Endodermal cell (in vitro differentiated cells): ENCODE results near the gene KCTD7. TPM values are rescaled to one million over a fixed set of nuclear protein-coding genes. Genes with fewer than 3 reads are reported as not detected.
"Not testable (repeated sequence)": the region's sequence is repeated elsewhere in the genome, so short reads cannot be mapped to it uniquely, and the experiment has no call there.

Source experiments
- DNase-seq: peaks from one replicate; pipeline ENCODE4 v3.0.0-alpha.2; 2017
- H3K27ac ChIP-seq: 2 replicates; pipeline ENCODE4 v1.5.1; 2013; ENCODE audit warnings: mild to moderate bottlenecking, low read depth, low read length, moderate library complexity
- H3K27me3 ChIP-seq: 2 replicates; pipeline ENCODE4 v1.6.1; 2013; ENCODE audit warnings: mild to moderate bottlenecking, low read length, moderate library complexity; ENCODE audit not compliant: insufficient read depth, control insufficient read depth, poor library complexity, severe bottlenecking
- H3K36me3 ChIP-seq: 2 replicates; pipeline ENCODE4 v1.7.0; 2013; ENCODE audit warnings: mild to moderate bottlenecking, low read length, moderate library complexity; ENCODE audit not compliant: control insufficient read depth, insufficient read depth
- H3K4me1 ChIP-seq: one replicate; pipeline ENCODE4 v1.7.0; 2013; ENCODE audit warnings: low read length; ENCODE audit not compliant: control insufficient read depth, insufficient read depth
- H3K4me3 ChIP-seq: 2 replicates; pipeline ENCODE4 v1.5.1; 2013; ENCODE audit warnings: mild to moderate bottlenecking, low read length, moderate library complexity
- H3K9ac ChIP-seq: 2 replicates; pipeline ENCODE4 v1.6.1; 2013; ENCODE audit warnings: mild to moderate bottlenecking, low read length, moderate library complexity; ENCODE audit not compliant: poor library complexity, severe bottlenecking; ENCODE audit errors: extremely low read depth
- H3K9me3 ChIP-seq: 2 replicates; pipeline ENCODE4 v1.6.1; 2013; ENCODE audit warnings: mild to moderate bottlenecking, low read length, moderate library complexity; ENCODE audit not compliant: control insufficient read depth
- H3K27ac Mint-ChIP-seq: 2 replicates; pipeline ENCODE4 v1.8.0; 2020; ENCODE audit warnings: mixed read lengths
- H3K27me3 Mint-ChIP-seq: 2 replicates; pipeline ENCODE4 v1.8.0; 2021; ENCODE audit warnings: mild to moderate bottlenecking, mixed read lengths; ENCODE audit not compliant: insufficient read depth
- H3K36me3 Mint-ChIP-seq: 2 replicates; pipeline ENCODE4 v1.8.0; 2020; ENCODE audit warnings: low read depth, mixed read lengths
- H3K4me1 Mint-ChIP-seq: 2 replicates; pipeline ENCODE4 v1.8.0; 2020; ENCODE audit warnings: mixed read lengths
- H3K4me3 Mint-ChIP-seq: 2 replicates; pipeline ENCODE4 v1.8.0; 2020; ENCODE audit warnings: mild to moderate bottlenecking, moderate library complexity, mixed read lengths
- H3K9me3 Mint-ChIP-seq: 2 replicates; pipeline ENCODE4 v1.8.0; 2020; ENCODE audit warnings: mild to moderate bottlenecking, mixed read lengths
- WGBS, 2 experiments: methylation state at CpG; one replicate each; pipeline versions ENCODE4 v1.1.5 to v1.1.7; 2013; ENCODE audit warnings: missing lambda C conversion rate in 2 of 2, mixed read lengths in 1 of 2; ENCODE audit not compliant: insufficient coverage in 1 of 2, insufficient read length in 1 of 2; 5-methylcytosine and 5-hydroxymethylcytosine counted together
- total RNA-seq, 2 donors: library from RNA; stranded (reverse); fragmentation: NEBNext Ultra II Directional in 1 of 2; extraction: Animal tissue kit (Norgen Biotek cat#: 25700) in 1 of 2; gene quantifications; 2 replicates in 1 of 2; 3 replicates in 1 of 2; pipeline ENCODE4 v1.2.1, GENCODE V29; 2021
- TF ChIP-seq, protein P1 (sequence below): fragments of 200-600 bp; sonication (generic); conservative IDR thresholded peaks from 2 replicates; pipeline ENCODE4 v1.5.0; 2021; ENCODE audit warnings: antibody characterized with exemption, mild to moderate bottlenecking

The KCTD7 gene
- total RNA-seq, 2 donors from 2014 or later: 13.1 to 15.6 TPM

DNA sequence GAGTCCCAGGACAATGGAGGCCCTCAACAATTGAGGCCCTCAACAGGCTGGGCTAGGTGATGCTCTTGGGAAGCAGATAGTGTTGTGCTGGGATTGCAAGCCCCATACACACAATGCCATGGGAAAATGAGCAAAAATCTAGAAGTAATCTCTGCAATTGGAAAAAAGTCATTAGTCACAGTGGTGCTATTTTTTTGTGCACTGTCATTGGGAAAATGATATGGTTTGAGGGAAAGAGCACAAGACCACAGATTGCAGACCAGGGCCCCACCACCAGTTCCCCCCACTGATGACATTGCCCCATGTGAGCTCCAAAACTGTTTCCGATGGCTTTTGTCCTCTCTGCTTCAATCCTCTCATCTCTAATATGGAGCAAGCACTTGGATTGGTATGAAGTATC lies 1.9 kb downstream of the KCTD7 start:
- Mint-ChIP-seq H3K27me3 (no peaks in the 10 kb centered on the region), H3K4me1 (no peaks in the 10 kb centered on the region), H3K4me3 (peak overlapping the region; percentile 75), H3K27ac (no peak overlapping the region), H3K9me3 (no peaks in the 10 kb centered on the region), H3K36me3 (peaks cover 26% of the 10 kb centered on the region)
- Histone ChIP-seq H3K27me3 (no peaks in the 10 kb centered on the region), H3K9ac (no peak overlapping the region), H3K4me3 (peak overlapping the region; percentile 84), H3K4me1 (no peaks in the 10 kb centered on the region), H3K36me3 (peaks cover 28% of the 10 kb centered on the region), H3K9me3 (peaks cover 6% of the 10 kb centered on the region), H3K27ac (no peak overlapping the region)
- 100% methylated on average over 1 of the region's 1 CpG; no CpG with 5 or more reads in 1 of the 2 experiments for WGBS, 2 experiments
- TF ChIP-seq, protein P1, sequence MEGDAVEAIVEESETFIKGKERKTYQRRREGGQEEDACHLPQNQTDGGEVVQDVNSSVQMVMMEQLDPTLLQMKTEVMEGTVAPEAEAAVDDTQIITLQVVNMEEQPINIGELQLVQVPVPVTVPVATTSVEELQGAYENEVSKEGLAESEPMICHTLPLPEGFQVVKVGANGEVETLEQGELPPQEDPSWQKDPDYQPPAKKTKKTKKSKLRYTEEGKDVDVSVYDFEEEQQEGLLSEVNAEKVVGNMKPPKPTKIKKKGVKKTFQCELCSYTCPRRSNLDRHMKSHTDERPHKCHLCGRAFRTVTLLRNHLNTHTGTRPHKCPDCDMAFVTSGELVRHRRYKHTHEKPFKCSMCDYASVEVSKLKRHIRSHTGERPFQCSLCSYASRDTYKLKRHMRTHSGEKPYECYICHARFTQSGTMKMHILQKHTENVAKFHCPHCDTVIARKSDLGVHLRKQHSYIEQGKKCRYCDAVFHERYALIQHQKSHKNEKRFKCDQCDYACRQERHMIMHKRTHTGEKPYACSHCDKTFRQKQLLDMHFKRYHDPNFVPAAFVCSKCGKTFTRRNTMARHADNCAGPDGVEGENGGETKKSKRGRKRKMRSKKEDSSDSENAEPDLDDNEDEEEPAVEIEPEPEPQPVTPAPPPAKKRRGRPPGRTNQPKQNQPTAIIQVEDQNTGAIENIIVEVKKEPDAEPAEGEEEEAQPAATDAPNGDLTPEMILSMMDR: no peak
- DNase-seq: no peak

DNA sequence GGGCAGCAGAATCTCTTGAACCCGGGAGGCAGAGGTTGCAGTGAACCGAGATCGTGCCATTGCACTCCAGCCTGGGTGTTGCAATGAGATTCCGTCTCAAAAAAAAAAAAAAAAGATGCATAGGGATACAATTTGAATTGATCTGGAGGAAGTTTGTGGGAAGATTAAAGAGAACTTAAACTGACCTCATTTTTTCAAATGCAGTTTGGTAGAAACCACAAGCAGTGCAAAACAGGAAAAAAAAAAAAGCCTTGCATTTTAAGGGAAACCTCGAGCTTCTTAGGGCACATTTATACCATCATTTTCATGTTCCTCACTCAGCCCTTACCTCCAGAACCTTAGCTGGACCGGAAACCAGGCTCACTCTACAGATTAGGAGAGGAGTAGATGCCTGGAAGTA lies 2.8 kb downstream of the KCTD7 start:
- WGBS, 2 experiments: 91 to 98% methylated on average over 4 to 6 of the region's 6 CpGs

DNA sequence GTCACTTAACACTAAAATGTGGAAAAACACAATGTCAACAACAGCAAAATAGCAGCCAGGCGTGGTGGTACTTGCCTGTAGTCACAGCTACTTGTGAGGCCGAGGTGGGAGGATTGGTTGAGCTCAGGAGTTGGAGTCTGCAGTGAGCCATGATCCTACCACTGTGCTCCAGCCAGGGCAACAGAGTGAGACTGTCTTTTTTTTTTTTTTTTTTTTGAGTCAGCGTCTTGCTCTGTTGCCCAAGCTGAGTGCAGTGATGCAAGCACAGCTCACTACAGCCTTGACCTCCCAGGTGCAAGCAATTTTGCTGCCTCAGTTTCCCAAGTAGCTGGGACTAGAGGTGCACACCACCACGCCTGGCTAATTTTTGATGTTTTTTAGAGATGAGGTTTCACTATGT lies 6.1 kb downstream of the KCTD7 start:
- Mint-ChIP-seq H3K27me3 (no peaks in the 10 kb centered on the region), H3K4me1 (peaks cover 3% of the 10 kb centered on the region), H3K9me3 (no peaks in the 10 kb centered on the region), H3K36me3 (peaks cover 46% of the 10 kb centered on the region), H3K27ac (no peak overlapping the region), H3K4me3 (no peak overlapping the region)
- peaks cover 6% of the 10 kb centered on the region for H3K9me3 ChIP-seq
- TF ChIP-seq, protein P1: no peak
- 83 to 89% methylated on average over 1 to 4 of the region's 4 CpGs for WGBS, 2 experiments
- H3K27ac ChIP-seq: no peak overlapping the region
- no peaks in the 10 kb centered on the region for H3K27me3 ChIP-seq
- peaks cover 4% of the 10 kb centered on the region for H3K4me1 ChIP-seq
- H3K36me3 ChIP-seq: peaks cover 50% of the 10 kb centered on the region
- no peak for DNase-seq
- H3K9ac ChIP-seq: no peak overlapping the region
- no peak overlapping the region for H3K4me3 ChIP-seq

More for the DNA sequence above, 2.8 kb downstream of the KCTD7 start:
- no peaks in the 10 kb centered on the region for H3K4me1 ChIP-seq
- H3K27ac Mint-ChIP-seq: no peak overlapping the region
- no peak overlapping the region for H3K9ac ChIP-seq
- H3K9me3 Mint-ChIP-seq: no peaks in the 10 kb centered on the region
- peaks cover 28% of the 10 kb centered on the region for H3K36me3 ChIP-seq
- TF ChIP-seq, protein P1: no peak
- peaks cover 29% of the 10 kb centered on the region for H3K36me3 Mint-ChIP-seq
- H3K27me3 ChIP-seq: no peaks in the 10 kb centered on the region
- H3K4me1 Mint-ChIP-seq: no peaks in the 10 kb centered on the region
- DNase-seq: no peak
- H3K9me3 ChIP-seq: peaks cover 6% of the 10 kb centered on the region
- no peak overlapping the region for H3K27ac ChIP-seq
- H3K4me3 ChIP-seq: no peak overlapping the region
- H3K4me3 Mint-ChIP-seq: no peak overlapping the region
- no peaks in the 10 kb centered on the region for H3K27me3 Mint-ChIP-seq

DNA sequence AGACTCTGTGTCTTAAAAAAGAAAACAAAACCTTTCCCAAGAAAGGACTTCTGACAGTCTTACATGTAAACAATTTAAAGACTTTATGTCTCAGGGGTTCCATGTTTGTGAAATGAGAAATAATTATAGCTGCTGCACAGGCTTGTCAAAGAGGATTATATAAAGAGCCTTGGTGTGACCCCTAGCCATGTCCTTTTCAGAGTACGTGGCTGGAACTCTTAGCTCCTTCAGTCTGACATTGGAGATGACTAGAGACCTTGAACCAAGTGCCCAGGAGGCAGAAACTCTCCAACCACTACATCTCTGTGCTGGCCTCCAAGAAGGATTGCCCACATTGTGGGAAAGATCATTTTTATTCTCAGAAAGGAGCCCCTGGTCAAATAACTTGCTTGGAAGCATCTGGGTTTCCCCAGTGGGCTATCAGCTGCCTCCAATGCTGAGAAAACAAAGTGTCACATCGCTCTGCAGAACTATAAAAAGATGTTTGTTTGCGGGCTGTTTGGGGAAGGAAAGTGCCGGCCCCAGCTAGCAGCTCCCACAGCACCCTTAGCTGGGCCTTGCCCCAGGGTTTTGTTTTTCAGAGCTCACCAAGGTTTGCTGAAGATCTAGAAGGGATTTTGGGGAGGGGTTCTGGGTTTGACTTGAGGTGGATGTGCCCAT lies 6.8 kb downstream of the KCTD7 start:
- H3K4me1 Mint-ChIP-seq, H3K9me3 Mint-ChIP-seq, DNase-seq, H3K27ac ChIP-seq, H3K4me3 Mint-ChIP-seq, H3K4me1 ChIP-seq, H3K9me3 ChIP-seq, H3K27me3 ChIP-seq, H3K9ac ChIP-seq, H3K4me3 ChIP-seq, H3K27ac Mint-ChIP-seq, H3K27me3 Mint-ChIP-seq: not testable (repeated sequence)
- no CpG with 5 or more reads among the region's 4 CpGs for WGBS, 2 experiments
- peaks cover 48% of the 10 kb centered on the region for H3K36me3 Mint-ChIP-seq
- H3K36me3 ChIP-seq: peaks cover 51% of the 10 kb centered on the region

DNA sequence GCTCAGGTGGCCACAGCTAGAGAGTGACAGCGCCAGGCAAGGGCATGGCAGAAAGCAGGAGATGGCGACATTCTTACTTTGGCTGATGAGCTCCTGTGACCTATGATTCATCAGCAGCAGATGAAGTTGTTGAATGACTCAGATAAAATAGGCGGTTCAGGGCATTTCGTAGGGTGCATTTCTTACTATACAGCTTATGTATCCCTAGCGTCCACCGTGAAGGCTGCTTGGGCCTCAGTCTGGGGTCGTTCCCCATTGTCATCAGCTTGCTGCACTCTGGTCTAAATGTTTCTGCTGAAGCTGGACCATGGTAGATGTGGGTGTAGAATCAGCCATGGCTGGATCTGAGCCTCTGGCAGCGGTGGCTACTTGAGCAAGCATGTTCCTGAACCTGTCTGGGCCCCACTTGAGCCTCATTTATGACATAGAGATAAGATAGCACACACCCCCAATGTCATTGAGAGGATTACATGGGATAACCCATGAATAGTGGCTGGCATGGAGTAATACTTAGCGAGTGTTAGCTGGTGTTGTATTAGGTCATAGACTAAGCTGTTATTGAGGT lies 7.4 kb downstream of the KCTD7 start:
- not testable (repeated sequence) for H3K9me3 ChIP-seq, H3K4me1 Mint-ChIP-seq, H3K27ac ChIP-seq, H3K4me3 ChIP-seq, H3K4me1 ChIP-seq, H3K27me3 Mint-ChIP-seq, H3K9ac ChIP-seq, DNase-seq, H3K27me3 ChIP-seq, H3K27ac Mint-ChIP-seq, H3K4me3 Mint-ChIP-seq, H3K9me3 Mint-ChIP-seq
- peaks cover 52% of the 10 kb centered on the region for H3K36me3 Mint-ChIP-seq
- 96% methylated on average over 5 of the region's 9 CpGs; no CpG with 5 or more reads in 1 of the 2 experiments for WGBS, 2 experiments
- H3K36me3 ChIP-seq: peaks cover 53% of the 10 kb centered on the region
